Fibroblast of peridontal ligament (primary cell): ENCODE measurements around the gene DNAH8.

Experiments
- DNase-seq: peaks from one replicate; pipeline ENCODE4 v3.0.0-alpha.2; 2010; ENCODE audit errors: extremely low read depth

DNAH8 gene

GRCh38 chr6:39074486-39074885 is 359.4 kb downstream of the DNAH8 start:
- DNase-seq: no peak

- no peak for DNase-seq
Observed at GRCh38 chr6:39075010-39075686, 360.0 kb downstream of the DNAH8 start.

GRCh38 chr6:39075807-39076622 is 360.9 kb downstream of the DNAH8 start:
- no peak for DNase-seq

- no peak for DNase-seq
Observed at GRCh38 chr6:39076623-39077535, 361.8 kb downstream of the DNAH8 start.

GRCh38 chr6:39077882-39078594 is 362.9 kb downstream of the DNAH8 start:
- no peak for DNase-seq

- DNase-seq: no peak
Observed at GRCh38 chr6:39078695-39079094, 363.6 kb downstream of the DNAH8 start.

- DNase-seq: no peak
Observed at GRCh38 chr6:39079197-39080125, 364.4 kb downstream of the DNAH8 start.
